HS-5 (cell line): ENCODE measurements around the gene TNS3.
"Not testable (repeated sequence)": the region's sequence is repeated elsewhere in the genome, so short reads cannot be mapped to it uniquely, and the experiment has no call there.

Experiments used
- DNase-seq: peaks from one replicate; pipeline ENCODE4 v3.0.0-alpha.2; 2012; ENCODE audit warnings: low read depth

The TNS3 gene

DNA sequence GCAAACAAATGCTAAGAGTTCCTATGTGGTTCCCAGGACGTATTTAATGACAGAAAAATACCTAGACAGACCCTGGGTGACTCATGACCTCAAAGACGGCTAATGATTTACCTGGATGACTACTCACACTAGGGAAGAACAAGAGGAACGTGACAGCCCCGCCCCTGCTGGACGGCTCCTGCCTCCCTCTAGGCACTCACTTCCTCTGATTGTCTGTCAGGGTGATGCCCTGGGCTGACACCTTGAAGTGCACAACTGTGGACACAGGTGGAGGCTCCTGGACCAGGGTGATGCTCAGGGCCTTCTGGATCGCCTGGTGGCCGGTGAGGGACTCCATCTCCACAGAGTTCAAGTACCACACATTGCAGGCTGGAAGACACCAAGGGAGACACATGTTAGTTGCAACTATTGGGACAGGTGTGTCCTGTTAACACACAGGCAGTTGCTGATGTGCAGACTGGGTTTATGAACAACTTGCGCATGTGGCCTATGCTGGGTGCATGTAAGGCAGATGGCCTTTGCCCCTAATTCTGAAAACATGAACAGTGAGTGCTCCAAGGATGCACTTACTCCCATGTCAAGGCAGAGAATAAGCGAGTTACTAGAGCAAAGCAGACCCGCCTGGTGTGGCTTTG is 298.3 kb downstream of the TNS3 start:
- DNase-seq: no peak

- no peak for DNase-seq
Measured at GRCh38 chr7:47282790-47283496, 299.0 kb downstream of the TNS3 start.

- DNase-seq: no peak
Measured at GRCh38 chr7:47281966-47282643, 299.8 kb downstream of the TNS3 start.

- no peak for DNase-seq
Measured at GRCh38 chr7:47281161-47281560, 300.8 kb downstream of the TNS3 start.

DNA sequence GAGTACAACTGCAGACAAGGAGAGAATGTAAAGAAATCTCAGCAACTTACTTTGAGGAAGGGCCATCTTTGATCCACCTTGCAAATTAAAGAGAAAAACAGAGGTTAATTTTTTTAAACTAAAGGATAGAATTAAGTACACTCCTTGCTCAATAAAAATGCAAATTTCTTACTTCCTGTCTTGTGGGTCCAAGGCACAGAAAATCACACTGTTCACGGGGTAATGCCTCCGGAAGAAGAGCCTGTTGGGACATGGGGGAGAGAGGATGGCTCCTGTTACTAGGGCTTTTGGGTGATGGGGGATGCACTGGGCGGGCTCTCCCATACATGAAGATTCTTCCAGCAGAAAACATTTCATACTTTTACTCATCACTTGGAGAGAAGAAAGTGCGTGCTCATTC is 301.8 kb downstream of the TNS3 start:
- DNase-seq: no peak

DNA sequence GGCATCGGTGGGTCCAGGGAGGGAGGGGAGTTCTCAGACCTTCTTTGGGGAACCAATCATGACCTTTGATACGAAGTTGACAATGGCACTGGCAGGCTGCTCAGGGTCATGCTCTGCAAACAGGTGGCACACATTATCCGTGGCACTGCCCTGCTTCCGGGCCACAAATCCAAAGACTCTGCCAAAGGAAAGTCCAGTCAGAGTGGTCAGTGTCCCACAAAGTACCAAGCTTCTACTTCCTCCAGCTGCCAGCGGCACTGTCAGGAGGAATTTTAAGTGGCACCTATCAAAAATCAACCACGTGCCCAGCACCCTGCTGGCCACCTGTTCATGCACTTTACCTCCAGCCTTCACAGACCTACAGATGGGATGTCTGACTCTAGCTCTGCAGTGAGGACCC is 303.9 kb downstream of the TNS3 start:
- DNase-seq: no peak

- DNase-seq: no peak
Measured at GRCh38 chr7:47277321-47277781, 304.6 kb downstream of the TNS3 start.

GRCh38 chr7:47273974-47274766 is 307.7 kb downstream of the TNS3 start:
- no peak for DNase-seq

DNA sequence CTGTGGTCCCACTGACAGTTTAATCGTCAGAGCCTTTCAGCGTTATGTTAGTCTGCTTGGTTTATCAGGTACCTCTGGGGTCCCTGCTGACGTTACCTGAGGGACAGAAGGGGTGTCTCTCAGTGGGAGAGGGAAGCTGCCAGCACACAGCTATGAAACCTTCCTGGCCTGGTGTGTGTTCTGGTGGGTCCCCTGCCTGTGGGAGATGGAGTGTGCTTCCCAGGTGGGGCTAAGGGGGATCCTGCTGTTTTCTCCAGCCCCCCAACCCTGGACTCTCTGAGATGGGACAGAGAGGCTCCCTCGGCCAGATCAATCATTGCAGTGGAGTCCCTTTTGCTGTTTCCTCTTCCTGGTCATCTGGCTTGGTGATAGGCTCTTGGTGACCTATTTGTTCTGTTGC is 308.8 kb downstream of the TNS3 start:
- DNase-seq: no peak

DNA sequence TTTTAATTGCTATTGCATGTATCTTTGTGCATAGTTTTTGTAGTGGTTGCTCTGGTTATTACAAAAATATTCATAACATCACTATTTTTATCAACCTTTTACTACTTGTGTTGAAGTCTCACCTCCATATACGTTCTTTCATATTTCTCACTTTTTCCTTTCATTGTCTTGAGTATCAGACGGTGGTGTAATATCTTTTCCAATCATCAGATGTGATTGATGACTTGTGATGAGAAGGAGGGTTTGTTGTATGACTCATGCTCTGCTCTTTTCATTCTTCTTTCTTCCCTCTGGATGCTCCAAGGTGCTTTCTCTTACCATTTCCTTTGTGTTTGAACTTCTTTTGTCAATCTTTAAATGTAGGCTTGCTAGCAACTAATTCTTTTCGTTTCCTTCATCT is 310.2 kb downstream of the TNS3 start:
- DNase-seq: no peak

DNA sequence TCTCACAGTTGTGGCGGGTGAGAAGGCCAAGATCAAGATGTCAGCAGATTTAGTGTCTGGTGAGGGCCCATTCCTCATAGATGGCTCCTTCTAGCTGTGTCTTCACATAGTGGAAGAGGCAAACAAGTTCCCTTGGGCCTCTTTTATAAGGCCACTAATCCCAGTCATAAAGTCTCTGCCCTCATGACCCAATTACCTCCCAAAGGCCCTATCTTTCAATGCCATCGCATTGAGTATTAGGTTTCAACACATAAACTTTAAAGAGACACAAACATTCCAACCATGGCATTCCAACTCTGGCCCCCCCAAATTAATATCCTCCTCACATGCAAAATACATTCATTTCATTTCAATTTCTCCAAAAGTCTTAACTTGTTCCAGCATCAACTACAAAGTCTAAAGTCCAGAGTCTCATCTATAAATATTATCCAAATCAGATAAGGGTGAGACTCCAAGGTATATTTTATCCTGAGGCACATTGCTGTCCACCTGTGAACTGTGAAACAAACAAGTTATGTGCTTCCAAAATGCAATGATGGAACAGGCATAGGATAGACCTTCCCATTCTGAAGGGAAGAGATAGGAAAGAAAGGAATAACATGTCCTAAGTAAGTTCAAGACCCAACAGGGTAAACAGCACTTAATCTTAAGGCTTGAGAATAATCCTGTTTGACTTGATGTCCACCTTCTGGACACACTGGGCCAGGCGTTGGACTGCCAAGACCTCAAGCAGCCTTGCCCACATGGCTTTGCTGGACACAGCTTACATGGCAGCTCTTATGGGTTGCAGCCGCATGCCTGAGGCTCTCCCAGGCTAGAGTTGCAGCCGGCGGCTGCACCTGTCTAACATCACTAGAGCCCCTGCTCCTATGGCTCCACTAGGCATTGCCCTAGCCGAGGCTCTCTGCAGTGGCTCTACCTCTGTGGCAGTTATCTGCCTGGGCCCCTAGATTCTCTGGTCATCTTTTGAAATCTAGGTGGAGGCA is 312.8 kb downstream of the TNS3 start:
- no peak for DNase-seq

GRCh38 chr7:47267346-47267745 is 314.6 kb downstream of the TNS3 start:
- no peak for DNase-seq

DNA sequence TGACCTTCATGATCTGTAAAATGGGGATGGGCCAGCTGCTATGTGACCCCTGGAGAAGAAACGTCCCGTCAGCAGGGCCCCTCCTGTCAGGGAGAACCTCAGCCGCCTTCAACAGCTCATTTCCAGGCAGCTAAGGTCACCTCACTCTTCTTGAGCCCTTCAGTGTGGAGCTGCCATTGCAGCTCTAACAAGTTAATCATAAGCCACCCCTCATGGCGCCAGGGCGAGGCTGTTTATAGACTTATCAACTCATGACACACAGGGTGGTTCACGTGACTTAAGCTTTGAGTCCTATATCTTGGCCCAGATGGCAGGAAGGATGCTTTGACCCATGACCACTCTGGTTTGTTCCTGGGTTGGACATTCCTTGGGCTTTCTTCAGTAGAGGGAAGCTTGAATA is 315.1 kb downstream of the TNS3 start:
- DNase-seq: no peak

DNA sequence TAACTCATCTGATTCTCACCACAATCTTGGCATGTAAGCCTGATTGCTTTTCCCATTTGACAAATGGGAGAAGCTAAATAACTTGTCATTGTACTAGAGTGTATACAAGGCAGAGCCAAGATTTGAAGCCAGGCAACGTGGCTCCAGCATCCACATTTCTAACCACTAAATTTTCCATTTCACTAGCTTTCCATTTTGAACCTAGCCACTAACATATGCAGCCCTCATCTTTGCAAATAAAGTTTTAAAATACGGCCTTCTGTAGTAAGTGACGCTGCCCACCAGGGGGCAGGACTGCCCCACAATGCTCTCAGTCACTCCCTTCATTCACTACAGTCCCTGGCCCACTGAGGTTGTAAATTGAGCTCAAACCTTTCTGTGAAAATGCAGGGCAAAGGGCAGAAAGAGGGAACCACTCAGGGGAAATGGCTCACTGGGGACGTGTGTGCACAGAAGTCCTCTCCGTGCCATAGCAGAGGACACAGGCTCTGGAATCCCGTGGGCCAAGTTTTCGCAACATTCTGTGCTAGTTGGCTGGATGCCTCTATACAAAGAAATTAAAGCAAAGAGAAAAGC is 315.7 kb downstream of the TNS3 start:
- no peak for DNase-seq

DNA sequence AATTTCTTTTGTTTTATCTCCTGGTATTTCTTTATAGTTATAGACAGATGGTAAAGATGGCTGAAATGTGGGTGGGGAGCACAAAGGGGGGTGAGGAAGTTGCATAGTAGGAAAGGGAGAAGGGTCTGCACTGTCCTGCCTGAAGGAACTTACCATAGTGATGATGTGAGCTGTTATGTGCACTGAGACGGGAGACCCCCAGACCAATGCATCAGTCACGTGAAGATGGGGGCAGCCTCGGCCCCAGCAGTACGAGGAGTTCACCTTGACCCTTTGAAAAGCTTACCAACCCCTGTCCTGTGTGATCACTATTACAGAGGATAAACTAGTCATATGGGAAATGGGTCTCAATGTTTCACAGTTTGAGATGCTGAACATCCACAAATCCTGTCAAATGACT is 316.3 kb downstream of the TNS3 start:
- DNase-seq: no peak

DNA sequence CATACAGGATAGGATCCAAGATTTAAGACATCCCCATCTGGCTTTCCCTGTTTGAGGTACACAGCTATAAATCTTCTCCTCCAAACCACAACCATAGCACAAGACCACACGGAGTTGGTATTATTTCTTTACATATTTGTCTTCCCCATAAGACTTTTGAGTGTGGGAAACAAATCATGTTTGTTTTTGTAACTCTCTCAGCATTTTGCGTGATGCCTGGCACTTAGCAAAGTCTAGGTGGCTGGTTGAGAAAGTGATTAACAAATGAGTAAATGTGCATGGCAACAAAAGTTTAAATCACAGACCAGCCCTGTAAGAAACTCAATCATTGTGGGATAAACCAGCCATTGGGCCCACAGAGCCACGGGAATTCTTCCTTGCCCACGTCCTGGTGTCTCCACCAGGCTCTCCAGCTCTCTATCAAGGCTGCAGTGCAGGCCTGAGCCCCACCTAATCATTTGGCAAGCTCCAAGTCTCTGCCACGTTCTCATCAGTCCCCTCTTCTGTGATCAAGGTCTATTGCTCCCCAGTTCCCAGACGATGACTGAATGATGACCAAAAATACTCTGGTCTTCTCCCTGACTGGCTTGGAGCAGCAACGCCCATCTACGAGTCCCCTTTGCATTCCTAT is 317.8 kb downstream of the TNS3 start:
- DNase-seq: no peak

GRCh38 chr7:47262881-47263280 is 319.0 kb downstream of the TNS3 start:
- no peak for DNase-seq

- DNase-seq: not testable (repeated sequence)
Measured at GRCh38 chr7:47262160-47262559, 319.8 kb downstream of the TNS3 start.

DNA sequence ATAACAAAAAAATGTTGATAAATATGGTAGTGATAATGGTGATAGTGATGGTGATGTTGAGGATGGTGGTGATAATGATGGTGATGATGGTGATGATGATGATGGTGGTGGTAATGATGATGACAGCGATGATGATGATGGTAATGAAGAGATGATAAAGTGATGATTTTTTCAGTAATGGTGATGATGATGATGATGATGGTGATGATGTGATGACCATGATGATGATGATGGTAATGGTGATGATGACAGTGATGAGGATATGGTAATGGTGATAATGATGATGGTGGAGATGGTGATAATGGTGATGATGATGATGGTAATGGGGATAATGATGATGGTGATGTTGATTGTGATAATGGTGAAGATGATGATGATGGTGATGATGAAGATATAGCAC is 321.6 kb downstream of the TNS3 start:
- no peak for DNase-seq

GRCh38 chr7:47259682-47260081 is 322.2 kb downstream of the TNS3 start:
- DNase-seq: no peak
